ENCODE data around the gene THEMIS.

The THEMIS gene

DNA sequence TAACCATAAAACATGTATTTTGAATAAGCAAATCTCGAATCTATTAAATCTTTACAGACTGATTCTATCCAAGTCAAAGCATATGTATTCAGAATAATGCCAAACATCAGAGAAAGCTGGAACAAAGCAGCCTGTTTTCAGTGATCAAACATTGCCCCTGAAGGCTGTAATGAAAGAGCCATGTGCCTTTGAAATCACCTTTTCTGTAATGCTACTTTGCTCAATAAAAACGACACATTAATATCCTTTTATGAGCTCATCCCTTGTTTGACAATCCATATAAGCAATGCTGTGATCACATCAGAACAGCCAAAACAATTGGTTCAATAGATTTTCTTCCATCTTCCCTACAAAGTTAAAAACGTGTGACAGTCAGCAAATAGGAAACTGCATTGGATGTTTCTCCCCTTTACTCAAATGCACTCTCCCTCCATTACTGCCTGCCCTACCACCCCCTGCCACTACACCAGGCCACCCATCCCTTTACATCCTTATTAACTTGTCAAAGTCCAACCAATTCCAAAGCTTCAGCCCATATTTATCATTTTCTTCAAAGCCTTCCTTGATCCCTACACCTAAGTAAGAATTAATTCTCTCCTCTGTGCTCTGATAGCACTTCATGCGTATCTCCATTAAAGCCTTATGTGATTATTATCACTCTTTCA lies 42.0 kb downstream of the THEMIS start:
- no peak overlapping the region for H3K4me3 ChIP-seq (ENCODE audit: low read length)
- no peak for TF ChIP-seq ZNF274 (IDR thresholded peaks at IDR 0.05; ENCODE audit: low read depth, low read length)

- no peak overlapping the region for H3K4me3 ChIP-seq (ENCODE audit: low read length)
- no peak for TF ChIP-seq ZNF274 (IDR thresholded peaks at IDR 0.05; ENCODE audit: low read depth, low read length)
Observed at GRCh38 chr6:127857051-127857637, 43.7 kb downstream of the THEMIS start.

- no peak overlapping the region for H3K4me3 ChIP-seq (ENCODE audit: low read length)
- no peak for TF ChIP-seq ZNF274 (IDR thresholded peaks at IDR 0.05; ENCODE audit: low read depth, low read length)
Observed at GRCh38 chr6:127855542-127856159, 45.2 kb downstream of the THEMIS start.

- no peak for TF ChIP-seq ZNF274 (IDR thresholded peaks at IDR 0.05; ENCODE audit: low read depth, low read length)
- no peak overlapping the region for H3K4me3 ChIP-seq (ENCODE audit: low read length)
Observed at GRCh38 chr6:127854009-127854408, 46.8 kb downstream of the THEMIS start.

- no peak overlapping the region for H3K4me3 ChIP-seq (ENCODE audit: low read length)
- no peak for TF ChIP-seq ZNF274 (IDR thresholded peaks at IDR 0.05; ENCODE audit: low read depth, low read length)
Observed at GRCh38 chr6:127851197-127851596, 49.7 kb downstream of the THEMIS start.

GRCh38 chr6:127845242-127845641 lies 55.6 kb downstream of the THEMIS start:
- H3K4me3 ChIP-seq (ENCODE audit: low read length), result no peak overlapping the region
- no peak for TF ChIP-seq ZNF274 (IDR thresholded peaks at IDR 0.05; ENCODE audit: low read depth, low read length)

DNA sequence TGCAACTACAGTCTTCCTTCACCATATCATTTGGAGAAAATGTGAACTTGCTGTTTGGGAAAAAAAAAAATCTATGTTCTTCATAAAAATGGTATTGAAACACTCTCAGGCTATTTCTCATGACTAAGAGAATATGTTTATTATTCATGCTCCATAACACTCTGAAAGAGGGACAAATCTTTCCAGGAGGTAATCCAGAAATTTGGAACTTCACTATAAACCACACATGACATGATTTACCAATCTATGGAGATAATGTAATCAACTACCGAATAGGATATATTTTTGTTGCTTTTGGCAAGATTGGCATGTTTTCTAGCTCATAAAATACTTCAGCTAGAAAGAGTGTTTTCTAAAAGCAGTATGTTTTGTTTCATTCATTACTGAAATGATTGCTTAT lies 56.3 kb downstream of the THEMIS start:
- no peak overlapping the region for H3K4me3 ChIP-seq (ENCODE audit: low read length)
- no peak for TF ChIP-seq ZNF274 (IDR thresholded peaks at IDR 0.05; ENCODE audit: low read depth, low read length)

DNA sequence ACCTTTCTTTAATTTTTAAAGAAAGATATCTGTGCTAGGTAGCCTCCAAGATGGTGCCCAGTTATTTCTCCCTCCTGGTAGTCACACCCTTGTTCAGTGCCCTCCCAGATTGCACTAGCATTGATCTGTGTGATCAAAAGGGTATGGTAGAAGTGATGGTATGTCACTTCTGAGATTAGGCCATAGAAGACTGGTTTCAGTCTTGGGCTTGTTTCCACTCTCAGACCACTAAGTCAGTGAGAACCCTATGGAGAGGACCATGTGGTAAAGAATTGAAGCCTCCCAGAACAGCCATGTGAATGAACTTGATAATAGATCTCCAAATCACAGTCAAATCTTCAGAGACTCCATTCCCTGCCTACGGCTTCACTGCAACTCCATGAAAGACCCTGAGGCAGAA lies 57.3 kb downstream of the THEMIS start:
- H3K4me3 ChIP-seq (ENCODE audit: low read length), result no peak overlapping the region
- no peak for TF ChIP-seq ZNF274 (IDR thresholded peaks at IDR 0.05; ENCODE audit: low read depth, low read length)

DNA sequence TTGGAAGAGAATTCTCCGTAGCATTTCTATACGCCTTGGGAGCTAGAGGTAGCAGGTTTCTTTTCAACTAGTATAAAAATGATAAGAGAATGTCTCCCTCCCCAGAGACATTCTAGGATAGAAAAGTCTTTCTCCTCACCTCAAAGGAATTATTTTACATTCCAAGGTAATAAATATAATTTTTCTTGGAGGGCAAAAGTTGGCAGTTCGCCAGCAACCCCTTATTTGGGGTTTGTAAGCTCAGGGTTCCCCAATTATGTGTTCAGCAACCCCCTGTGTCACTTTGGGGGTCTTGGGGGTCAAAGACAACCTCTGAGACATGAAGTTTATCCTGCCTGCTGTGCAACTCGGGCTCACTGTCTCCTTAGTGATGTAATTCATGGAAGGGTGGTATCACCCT lies 58.3 kb downstream of the THEMIS start:
- no peak for TF ChIP-seq ZNF274 (IDR thresholded peaks at IDR 0.05; ENCODE audit: low read depth, low read length)
- H3K4me3 ChIP-seq (ENCODE audit: low read length), result no peak overlapping the region

DNA sequence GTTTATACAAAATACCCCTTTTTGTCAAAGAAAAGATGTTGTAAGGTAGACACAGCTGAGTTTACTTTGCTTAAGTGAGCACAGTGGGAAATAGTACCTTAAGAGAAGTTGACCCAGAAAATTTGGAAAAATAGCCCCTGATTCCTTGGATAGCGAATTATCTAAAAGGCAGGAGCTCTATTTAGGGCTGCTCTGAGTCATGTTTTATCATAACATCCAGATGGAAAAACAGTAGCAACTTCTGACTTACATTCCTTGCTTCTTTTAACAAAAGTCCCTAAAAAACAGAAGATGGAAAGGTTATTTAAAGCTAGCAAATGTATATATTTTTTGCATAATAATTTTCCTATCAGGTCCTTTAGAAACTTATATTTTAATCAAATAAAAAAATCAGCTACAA lies 59.0 kb downstream of the THEMIS start:
- TF ChIP-seq ZNF274 (IDR thresholded peaks at IDR 0.05; ENCODE audit: low read depth, low read length), result no peak

DNA sequence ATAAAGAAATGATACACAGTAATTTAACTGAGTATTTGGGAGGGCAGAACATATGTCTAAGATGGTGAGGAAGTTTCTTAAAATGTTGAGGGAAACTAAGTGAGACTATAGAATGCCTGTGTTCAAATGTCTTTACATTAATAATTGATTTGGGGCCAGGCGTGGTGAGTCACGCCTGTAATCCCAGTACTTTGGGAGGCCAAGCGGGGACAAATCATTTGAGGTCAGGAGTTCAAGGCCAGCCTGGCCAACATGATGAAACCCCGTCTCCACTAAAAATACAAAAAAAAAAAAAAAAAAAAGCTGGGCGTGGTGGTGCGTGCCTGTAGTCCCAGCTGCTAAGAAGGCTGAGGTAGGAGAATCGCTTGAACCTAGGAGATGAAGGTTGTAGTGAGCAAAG lies 66.7 kb downstream of the THEMIS start:
- H3K4me3 ChIP-seq (ENCODE audit: low read length), result no peak overlapping the region
- no peak for TF ChIP-seq ZNF274 (IDR thresholded peaks at IDR 0.05; ENCODE audit: low read depth, low read length)

More for the DNA sequence above, 59.0 kb downstream of the THEMIS start:
- no peak overlapping the region for H3K4me3 ChIP-seq (ENCODE audit: low read length)

- TF ChIP-seq ZNF274 (IDR thresholded peaks at IDR 0.05; ENCODE audit: low read depth, low read length), result no peak
- H3K4me3 ChIP-seq (ENCODE audit: low read length), result no peak overlapping the region
Observed at GRCh38 chr6:127833336-127833735, 67.5 kb downstream of the THEMIS start.

GRCh38 chr6:127832381-127832780 lies 68.5 kb downstream of the THEMIS start:
- TF ChIP-seq ZNF274 (IDR thresholded peaks at IDR 0.05; ENCODE audit: low read depth, low read length), result no peak
- no peak overlapping the region for H3K4me3 ChIP-seq (ENCODE audit: low read length)

DNA sequence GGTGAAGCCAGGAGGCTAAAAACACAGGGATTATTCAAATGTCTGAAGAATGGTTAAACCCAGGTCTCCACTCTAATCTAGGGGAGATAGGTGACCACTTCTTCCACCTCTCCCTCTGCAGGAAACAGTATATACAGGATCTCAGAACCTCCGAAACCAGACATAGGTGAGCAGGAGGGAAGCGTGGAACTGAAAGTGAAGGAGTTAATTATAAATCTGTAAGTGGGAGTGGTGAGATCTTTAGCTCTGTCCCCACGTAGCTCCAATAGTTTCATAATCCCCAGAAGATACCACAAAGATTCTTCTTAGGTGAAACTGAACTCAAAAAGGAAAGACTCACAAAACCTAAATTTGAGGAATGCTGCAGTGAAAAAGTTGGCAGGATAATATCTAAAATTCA lies 76.8 kb downstream of the THEMIS start:
- no peak overlapping the region for H3K4me3 ChIP-seq (ENCODE audit: low read length)

GRCh38 chr6:127821431-127821830 lies 79.4 kb downstream of the THEMIS start:
- H3K4me3 ChIP-seq (ENCODE audit: low read length), result no peak overlapping the region

More for the DNA sequence above, 76.8 kb downstream of the THEMIS start:
- no peak for TF ChIP-seq ZNF274 (IDR thresholded peaks at IDR 0.05; ENCODE audit: low read depth, low read length)

More at GRCh38 chr6:127821431-127821830, 79.4 kb downstream of the THEMIS start:
- TF ChIP-seq ZNF274 (IDR thresholded peaks at IDR 0.05; ENCODE audit: low read depth, low read length), result no peak

Measured in GM08714 (cell line).